Hepatic stellate cell (primary cell): Measurements from ENCODE around the gene FCGR1A.
A peak's percentile ranks its signal among the peaks of the same experiment; 100 is the strongest.
"Not testable (repeated sequence)": the region's sequence is repeated elsewhere in the genome, so short reads cannot be mapped to it uniquely, and the experiment has no call there.

Source experiments
- DNase-seq: peaks from one replicate; pipeline ENCODE4 v3.0.0; 2011; ENCODE audit warnings: low spot score

Gene FCGR1A

DNA sequence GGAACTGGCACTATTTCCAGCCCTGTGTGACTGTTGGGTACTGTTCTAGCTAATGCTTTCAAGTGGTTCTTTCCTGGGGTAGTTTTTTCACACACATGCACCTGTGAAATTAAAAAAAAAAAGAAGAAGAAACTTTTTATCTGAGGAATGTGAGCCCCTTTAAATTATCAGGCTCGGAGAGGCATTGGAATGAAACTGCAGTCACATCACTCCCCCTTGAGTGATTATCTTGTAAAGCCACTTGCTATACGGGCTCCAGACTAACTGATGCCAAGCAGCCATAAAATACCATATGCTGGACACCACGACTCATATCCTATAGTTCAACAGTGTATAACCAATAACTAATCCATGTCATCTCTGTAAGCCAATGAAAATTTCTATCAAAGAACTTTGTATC, 5.4 kb upstream of the FCGR1A start:
- DNase-seq, result not testable (repeated sequence)

DNA sequence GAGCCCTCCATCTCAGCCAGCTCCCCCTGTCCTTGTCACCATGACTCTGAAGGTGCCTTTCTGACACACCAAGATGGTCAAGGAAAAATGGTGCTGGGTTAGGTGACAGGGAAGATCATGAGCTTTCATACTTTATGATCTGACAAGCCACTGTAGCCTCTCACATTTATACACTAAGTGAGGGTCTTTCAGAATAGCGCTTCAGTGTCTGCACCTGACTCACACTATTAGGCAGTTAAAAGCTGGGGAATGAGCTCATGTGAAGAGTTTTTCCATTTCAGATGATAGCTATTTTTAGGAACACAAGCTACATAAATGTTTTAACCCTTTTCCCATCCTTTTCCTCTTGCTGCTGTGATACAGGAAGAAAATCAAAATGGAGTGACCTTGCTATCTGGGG, 4.2 kb upstream of the FCGR1A start:
- DNase-seq, result not testable (repeated sequence)

DNA sequence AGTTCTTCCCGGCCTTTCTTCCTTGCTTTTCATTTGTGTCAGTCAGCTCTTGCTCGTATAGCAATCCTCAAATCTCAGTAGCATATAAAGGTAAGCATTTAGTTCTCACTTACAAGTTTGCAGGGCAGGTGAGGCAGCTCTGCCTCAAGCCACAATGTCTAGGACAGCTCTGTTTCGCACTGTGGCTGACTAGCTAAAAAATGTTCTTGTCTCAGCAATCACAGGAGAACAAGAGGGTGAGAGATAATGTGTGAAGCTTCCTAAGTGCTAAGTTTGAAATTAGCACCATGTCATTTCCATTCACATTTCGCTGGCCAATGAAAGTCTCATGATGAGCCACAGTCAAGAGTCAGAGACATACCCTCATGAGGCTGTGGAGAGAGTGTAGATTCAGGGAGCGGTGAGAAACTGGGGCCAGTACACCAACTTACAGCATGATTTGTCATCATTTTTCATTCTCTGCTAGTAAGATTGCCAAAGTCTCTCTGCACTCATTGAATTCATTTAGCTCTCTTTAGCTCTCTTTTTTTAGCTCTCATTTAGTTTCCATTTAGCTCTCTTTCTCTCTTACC, 995 bp upstream of the FCGR1A start:
- not testable (repeated sequence) for DNase-seq

DNA sequence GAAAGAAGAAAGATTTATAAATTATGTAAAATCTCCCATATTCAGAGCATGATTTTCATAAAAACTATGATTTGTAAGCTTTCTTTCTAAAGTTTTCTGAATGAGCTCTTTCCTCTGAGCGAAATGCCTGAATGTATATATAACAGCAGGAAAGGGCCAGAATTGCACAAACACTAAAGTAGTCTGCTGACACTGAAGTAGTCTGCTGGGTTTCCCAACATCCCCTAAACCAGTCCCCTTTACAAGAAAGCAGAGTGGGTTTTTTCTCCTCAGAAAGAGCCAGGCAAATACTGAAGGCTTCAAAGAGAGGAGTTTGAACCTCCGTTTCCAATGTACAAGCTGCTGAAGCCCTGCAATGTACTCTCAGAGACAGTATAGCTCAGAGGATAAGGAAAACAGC, 795 bp downstream of the FCGR1A start:
- not testable (repeated sequence) for DNase-seq

DNA sequence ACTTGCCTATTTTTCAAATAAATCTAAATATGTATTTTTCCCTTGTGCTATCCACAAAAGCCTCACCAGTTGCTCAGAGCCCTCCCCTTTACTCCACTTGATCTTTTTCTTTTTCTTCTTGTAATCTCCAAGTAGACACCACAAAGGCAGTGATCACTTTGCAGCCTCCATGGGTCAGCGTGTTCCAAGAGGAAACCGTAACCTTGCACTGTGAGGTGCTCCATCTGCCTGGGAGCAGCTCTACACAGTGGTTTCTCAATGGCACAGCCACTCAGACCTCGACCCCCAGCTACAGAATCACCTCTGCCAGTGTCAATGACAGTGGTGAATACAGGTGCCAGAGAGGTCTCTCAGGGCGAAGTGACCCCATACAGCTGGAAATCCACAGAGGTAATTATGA, 1.4 kb downstream of the FCGR1A start:
- not testable (repeated sequence) for DNase-seq

DNA sequence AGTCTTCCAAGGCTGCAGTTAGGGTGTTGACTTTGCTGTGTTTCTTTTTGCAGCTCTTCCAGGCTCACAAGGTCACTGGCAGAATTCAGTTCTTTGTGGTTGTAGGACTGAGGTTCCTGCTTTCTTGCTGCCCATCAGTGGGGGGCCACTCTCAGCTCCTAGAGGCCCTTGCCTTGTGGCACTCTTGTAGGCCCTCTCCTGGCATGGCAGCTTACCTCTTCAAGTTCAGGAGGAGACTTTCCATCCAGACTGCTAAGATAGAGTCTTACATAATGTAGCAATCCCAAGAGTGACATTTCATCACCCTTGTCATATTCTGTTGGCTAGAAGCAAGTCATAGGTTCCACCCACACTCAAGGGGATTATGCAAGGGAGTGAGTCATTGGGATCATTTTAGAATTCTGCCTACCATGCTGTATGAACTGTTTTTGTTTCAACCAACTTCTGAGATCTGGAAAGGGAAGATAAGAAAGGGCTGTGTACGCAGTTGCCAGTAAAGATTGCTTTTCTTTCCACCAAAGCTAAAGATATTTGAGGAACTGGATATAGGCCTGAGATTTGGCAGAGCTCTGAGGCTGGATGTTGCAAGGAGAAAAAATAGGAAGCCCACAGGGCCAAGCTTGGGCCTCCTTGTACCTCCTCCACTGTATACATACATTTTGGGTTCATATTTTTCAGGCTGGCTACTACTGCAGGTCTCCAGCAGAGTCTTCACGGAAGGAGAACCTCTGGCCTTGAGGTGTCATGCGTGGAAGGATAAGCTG, 5.4 kb downstream of the FCGR1A start:
- not testable (repeated sequence) for DNase-seq

DNA sequence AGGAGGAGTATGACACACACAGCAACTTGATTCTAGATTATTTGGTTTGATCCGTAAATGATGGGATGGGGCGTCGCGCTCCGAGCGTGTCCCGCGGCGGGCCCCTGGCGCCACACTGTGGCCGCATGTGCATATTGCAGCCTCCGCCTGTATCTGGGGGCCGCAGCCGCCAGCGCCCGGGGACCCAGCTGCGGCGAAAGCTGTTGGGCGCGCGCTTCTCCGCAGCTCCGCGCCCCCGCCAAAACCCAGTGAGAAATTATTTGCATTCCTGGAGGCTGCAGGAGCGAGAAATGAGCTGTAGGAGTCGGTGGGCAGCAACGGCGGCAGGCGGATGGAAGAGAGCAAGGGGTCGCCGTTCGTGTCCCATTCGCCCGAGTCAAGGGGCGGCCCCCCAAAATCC, 10.0 kb downstream of the FCGR1A start:
- DNase-seq, result peak; percentile 2

DNA sequence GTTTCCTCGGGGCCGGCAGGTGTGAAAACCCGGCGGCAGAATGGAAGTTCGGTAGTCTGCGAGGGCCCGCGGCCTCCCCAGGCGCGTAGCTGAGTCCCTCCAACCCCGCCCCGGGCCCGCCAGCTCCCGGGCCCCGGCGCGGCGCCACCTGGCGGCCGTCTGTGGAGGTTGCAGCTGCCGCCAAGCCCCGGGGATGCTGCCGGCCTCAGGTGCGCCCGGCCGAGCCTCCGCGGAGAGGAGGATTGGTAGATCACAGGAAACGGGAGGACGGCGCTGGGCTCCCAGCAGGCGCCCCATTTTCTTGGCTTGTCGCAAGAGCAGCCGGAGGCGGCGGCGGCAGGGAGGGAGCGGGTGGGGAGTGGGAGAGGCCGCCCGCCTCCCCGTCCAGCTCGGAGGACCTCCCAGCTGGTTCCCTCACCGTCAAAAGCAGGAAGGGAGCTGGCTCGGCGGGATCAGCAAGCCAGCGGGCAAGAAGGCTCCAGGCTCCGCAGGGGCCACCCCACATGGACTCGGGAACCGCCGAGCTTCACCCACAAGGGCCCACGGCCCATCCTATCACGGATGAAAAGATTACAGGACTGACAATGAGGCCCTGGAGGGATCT, 10.5 kb downstream of the FCGR1A start:
- peak; percentile 13 for DNase-seq

DNA sequence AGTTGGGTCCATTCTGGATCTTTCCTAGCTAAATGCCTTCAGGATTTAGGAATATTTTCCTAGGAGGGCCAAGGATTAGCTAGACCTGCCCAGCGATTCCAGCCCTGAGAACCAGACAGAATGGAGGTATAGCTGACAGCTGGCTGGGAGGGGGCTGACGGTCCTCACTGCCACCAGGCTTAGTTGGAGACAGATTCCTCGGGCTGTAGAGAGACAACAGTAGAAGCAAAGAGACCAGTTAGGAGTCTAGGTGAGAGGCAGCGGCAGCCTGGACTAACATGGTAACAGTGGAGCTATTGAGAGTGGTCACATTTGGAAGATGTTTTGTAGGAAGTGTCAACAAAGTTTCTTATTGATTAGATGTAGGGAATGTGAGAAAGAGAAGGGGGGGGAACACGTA, 11.4 kb downstream of the FCGR1A start:
- DNase-seq, result not testable (repeated sequence)

DNA sequence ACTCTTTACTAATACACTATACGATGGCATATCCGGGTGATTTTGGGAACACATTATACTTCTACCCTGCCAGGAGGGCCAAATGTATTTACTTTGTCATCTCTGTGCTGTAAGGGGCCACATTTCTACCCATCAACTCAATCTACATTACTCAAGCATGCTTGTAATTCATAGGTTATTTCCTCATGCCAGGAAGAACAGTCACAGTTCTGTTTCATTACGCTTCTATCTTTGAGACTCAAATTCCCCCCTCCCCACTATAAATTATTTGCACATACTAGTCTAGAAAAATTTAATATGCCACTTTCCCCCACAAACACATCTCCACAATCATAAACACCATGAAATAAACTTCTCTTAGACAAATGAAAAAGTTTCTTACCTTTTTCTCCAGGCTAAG, 19.1 kb downstream of the FCGR1A start:
- not testable (repeated sequence) for DNase-seq

DNA sequence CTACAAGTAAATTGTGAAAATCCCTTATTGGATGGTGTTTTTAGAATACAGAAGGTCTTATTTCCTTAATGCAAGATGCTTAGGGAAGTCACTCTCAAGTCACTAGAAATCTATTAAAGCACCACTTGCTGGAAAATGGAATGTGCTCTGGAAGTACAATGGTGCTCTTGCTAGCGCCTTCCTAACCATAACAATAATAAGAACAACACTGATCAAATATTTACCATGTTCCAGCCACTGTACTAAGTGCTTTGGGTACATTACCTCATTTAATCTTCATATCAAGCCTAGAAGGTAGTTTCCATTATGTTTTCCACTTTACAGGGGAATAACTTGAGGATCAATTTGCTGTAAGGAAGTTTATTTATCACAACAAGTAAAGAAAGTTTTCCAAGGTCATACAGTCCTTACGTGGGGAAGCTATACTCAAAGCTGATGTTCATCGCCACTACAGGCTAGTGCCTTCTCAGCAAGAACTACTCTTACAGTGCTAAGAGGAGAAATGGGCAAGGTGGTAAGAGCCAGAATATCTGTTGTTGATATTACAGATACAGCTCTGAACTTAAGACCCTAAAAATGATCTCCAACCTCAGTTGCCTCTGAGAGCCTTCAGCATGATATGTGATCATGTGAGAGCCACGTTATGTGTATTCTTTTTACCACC, 22.1 kb downstream of the FCGR1A start:
- DNase-seq, result not testable (repeated sequence)

DNA sequence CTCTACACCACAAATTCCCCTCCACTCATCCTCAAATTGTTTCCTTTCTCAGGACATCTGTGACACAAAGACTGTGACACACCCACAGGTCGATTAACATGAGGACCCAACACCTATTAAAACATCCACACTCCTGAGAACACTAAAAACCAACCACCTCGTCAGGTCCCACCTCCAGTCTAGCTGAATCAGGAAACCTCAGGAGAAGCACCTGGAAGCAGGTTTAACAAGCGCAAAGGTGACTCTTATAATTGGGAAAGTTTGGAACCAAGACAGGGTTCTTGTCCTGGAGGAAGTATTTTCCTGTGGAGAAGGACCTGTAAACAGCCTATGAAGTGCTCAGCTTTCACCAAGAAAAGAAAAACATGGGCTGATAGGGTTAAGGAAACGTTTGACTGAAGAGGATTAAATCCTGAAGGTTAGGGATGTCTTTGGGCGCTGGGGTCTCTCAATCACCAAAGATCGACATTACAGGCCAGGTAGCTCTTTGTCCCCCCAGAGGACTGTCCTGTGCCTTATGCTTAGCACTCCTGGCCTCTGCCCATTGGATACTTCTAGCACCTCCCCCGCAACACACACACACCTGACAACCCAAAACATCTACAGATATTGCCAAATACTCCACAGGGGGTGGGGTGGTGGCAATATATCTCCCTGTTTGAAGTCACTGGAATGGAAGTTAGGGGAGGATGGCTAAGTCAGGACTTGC, 28.4 kb downstream of the FCGR1A start:
- not testable (repeated sequence) for DNase-seq

DNA sequence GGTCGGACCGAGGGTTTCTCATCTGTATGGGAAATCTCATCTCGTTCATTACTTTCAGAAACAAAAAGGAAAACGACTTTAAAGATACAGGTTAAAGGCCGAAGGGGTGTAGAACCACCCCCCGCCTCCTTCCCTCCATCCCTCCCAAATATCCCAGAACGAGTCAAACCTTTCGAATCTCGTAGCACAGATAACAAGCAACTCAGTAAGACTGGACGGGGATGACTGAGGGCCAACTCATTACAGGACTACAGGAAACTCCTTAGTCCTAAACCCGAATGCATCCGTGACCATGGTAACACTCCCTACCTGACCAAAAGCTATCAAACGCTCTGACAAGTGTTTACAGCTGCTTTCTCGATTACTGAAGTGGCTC, 29.0 kb downstream of the FCGR1A start:
- not testable (repeated sequence) for DNase-seq

DNA sequence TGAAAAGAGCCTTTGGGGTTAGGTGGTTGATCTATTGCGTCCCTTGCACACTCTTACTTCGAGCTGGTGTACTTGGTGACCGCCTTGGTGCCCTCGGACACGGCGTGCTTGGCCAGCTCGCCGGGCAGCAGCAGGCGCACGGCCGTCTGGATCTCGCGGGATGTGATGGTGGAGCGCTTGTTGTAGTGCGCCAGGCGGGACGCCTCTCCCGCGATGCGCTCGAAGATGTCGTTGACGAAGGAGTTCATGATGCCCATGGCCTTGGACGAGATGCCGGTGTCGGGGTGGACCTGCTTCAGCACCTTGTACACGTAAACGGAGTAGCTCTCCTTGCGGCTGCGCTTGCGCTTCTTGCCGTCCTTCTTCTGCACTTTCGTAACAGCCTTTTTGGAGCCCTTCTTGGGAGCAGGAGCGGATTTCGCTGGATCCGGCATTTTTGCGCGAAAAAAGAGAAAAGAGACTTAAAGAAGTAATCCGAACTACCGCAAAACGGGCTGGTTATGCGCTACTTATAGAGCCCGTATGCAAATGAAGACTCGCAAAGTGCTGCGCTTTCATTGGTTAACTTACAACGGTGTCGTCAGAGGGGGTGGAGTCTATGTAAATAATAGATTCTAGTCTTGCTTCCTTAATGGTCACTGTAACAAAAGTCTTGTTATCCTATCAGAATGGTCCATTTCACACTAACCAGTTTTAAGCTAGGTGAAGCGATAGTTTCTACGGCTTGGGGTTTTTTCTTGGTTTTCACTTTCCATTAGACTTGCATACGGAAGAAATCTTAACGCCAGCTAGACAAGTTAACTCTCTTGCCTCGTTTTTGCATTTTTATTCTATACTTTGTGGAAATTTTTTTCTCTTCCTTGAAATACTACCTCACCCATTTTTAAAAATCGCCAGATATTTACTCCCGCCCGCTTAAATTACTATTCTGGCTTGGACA, 29.7 kb downstream of the FCGR1A start:
- peak; percentile 33 for DNase-seq

DNA sequence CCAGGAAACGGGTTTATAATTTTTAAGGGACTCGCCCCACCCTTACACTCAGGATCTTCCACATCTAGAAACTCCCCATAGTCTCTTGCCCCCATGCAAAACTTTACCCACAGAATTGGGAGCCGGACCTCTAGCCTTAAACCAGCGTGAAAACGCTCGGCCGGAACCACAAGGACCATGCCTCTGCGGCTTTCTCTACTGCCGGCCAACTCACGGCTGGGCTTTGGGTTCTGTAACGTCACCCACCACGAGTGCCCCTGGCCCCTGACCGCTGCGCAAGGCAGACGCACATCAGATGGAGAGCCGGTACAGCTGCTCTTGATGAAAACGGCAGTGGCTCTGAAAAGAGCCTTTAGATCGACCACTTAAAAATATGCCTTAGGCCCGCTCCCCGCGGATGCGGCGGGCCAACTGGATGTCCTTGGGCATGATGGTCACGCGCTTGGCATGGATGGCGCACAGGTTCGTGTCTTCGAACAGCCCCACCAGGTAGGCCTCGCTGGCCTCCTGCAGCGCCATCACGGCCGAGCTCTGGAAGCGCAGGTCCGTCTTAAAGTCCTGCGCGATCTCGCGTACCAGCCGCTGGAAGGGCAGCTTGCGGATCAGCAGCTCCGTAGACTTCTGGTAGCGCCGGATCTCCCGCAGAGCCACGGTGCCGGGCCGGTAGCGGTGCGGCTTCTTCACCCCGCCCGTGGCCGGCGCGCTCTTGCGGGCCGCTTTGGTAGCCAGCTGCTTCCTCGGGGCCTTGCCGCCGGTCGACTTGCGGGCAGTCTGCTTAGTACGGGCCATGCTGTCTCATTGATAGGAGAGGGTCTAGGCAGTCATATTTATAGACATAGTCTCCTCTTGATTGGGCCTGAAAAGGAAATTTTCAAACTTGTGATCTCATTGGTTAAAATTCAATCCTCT, 30.7 kb downstream of the FCGR1A start:
- DNase-seq, result not testable (repeated sequence)

DNA sequence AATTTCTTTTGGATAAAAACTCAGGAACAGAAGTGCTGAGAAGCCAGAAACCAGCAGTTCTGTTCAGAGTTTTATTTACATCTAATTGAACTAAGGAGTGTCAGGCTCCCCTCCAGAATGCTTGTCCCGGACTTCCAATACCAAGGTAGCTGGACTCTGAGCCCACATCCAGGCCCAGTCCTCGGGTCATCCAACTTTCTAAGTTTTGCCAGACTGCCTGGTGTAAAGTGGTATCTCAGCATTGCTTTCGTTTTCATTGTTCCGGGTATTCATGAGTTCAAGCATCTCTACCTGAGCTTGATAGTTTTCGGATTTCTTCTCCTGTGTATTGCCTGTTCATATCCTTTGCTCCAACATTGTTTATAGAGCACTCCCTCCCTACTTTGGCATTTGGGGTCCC, 37.9 kb downstream of the FCGR1A start:
- not testable (repeated sequence) for DNase-seq

DNA sequence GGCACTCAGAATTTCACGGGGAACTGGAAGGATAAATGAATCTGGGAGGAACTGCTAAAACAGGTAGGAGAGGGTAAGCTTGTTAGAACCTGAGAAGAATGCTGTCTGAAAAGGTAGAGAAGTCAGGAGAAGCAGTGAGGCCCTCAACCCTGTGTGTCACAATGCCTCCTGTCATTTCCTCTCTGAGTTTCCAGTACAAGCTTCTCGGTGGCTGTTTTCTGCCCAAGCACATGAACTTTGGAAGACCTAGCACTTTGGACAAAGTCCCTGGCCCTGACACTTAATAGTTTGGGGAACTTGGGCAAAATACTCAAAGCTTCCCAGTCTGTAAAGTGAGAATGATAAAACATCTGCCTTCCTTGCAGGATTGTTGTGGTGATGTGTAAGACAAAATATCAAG, 44.1 kb downstream of the FCGR1A start:
- not testable (repeated sequence) for DNase-seq

DNA sequence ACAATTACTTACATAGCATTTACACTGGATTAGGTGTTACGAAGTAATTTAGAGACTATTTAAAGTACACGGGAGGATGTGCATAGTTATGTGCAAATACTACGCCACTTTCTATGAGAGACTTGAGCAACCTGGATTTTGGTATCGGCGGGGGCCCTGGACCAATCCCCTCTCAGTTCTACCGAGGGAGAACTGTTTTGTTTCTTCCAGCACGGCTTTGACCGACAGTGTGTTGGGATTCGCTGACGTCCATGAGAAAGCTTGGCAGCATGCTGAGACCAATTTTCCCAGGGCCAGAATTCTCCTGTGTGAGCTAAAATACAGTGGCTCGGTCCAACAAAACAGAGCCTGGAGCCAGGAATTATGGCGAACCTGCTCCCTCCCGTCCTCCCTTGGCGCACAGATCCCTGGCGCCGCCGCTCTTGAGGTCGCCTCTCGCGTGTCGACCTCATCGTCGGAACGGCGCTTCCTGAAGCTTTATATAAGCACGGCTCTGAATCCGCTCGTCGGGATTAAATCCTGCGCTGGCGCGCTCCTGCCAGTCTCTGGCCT, 49.3 kb downstream of the FCGR1A start:
- DNase-seq, result not testable (repeated sequence)

DNA sequence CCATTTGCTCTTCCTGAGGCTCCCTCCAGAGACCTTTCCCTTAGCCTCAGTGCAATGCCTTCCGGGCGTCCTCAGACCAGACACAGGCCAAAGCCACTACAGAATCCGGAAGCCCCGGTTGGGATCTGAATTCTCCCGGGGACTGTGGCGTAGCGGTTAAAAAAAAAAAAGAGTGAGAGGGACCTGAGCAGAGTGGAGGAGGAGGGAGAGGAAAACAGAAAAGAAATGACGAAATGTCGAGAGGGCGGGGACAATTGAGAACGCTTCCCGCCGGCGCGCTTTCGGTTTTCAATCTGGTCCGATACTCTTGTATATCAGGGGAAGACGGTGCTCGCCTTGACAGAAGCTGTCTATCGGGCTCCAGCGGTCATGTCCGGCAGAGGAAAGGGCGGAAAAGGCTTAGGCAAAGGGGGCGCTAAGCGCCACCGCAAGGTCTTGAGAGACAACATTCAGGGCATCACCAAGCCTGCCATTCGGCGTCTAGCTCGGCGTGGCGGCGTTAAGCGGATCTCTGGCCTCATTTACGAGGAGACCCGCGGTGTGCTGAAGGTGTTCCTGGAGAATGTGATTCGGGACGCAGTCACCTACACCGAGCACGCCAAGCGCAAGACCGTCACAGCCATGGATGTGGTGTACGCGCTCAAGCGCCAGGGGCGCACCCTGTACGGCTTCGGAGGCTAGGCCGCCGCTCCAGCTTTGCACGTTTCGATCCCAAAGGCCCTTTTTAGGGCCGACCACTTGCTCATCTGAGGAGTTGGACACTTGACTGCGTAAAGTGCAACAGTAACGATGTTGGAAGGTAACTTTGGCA, 50.0 kb downstream of the FCGR1A start:
- not testable (repeated sequence) for DNase-seq
